ENCODE measurements around the gene KCNIP1. TPM values are rescaled to one million over a fixed set of nuclear protein-coding genes. Genes with fewer than 3 reads are reported as not detected.

KCNIP1 gene
- total and polyA plus RNA-seq, 2 of the 8 experiments (the other 6 are each of a cell fraction or from before 2014, with no cell fraction given) = 0.52 to 0.83 TPM

- Histone ChIP-seq H3K27ac (ENCODE audit: low read depth, low read length) (no peak overlapping the region), H3K4me3 (ENCODE audit: extremely low read depth in 1 of 4, insufficient read depth in 2 of 4, low read depth in 3 of 4, low read length in 4 of 4) (no peak overlapping the region), H2BK15ac (ENCODE audit: low read length) (no peak overlapping the region), H2AK5ac (ENCODE audit: low read depth, low read length) (no peak overlapping the region), H2BK120ac (replicated peaks; ENCODE audit: low read depth, low read length) (no peak overlapping the region), H4K20me1 (replicated peaks in 1 of 2; ENCODE audit: control insufficient read depth in 1 of 2, insufficient read depth in 2 of 2, low read length in 2 of 2) (no peaks in the 10 kb centered on the region), H4K91ac (replicated peaks; ENCODE audit: insufficient read length, low read length) (no peak overlapping the region), H3K4me2 (ENCODE audit: insufficient read depth in 1 of 2, low read depth in 2 of 2, low read length in 2 of 2) (no peak overlapping the region), H3K79me1 (ENCODE audit: low read depth, low read length) (no peaks in the 10 kb centered on the region), H3K79me2 (ENCODE audit: control insufficient read depth in 1 of 2, insufficient read depth in 2 of 2, low read length in 2 of 2) (no peaks in the 10 kb centered on the region), H3K14ac (ENCODE audit: insufficient read length) (no peak overlapping the region), H3K27me3 (replicated peaks in 1 of 4; ENCODE audit: control insufficient read depth in 3 of 4, extremely low read depth in 1 of 4, insufficient read depth in 3 of 4, low read length in 3 of 4) (no peaks in the 10 kb centered on the region; a peak in 1 of 7 replicates), H3K23me2 (ENCODE audit: low read depth, low read length) (no peaks in the 10 kb centered on the region), H3K9me3 (ENCODE audit: insufficient read depth in 2 of 2, low read depth in 1 of 2, low read length in 1 of 2) (no peaks in the 10 kb centered on the region), H3K4ac (replicated peaks; ENCODE audit: insufficient read length, low read depth, low read length) (no peak overlapping the region), H2AFZ (ENCODE audit: low read length) (no peak overlapping the region), H4K5ac (ENCODE audit: insufficient read length, low read depth, low read length) (no peak overlapping the region), H3K18ac (ENCODE audit: extremely low read depth, low read length) (no peak overlapping the region), H2BK20ac (ENCODE audit: low read length) (no peak overlapping the region), H3K23ac (ENCODE audit: insufficient read length) (no peak overlapping the region), H3K36me3 (ENCODE audit: control insufficient read depth in 2 of 4, insufficient read depth in 4 of 4, low read length in 3 of 4) (no peaks in the 10 kb centered on the region), H2BK5ac (ENCODE audit: low read depth, low read length) (no peak overlapping the region), H4K8ac (ENCODE audit: extremely low read depth, insufficient read depth, low read length) (no peak overlapping the region), H2BK12ac (ENCODE audit: low read depth, low read length) (no peak overlapping the region), H3K9ac (replicated peaks in 1 of 4; ENCODE audit: extremely low read depth in 1 of 4, low read depth in 3 of 4, low read length in 3 of 4) (no peak overlapping the region), H3K56ac (replicated peaks; ENCODE audit: insufficient read length, low read depth, low read length) (no peak overlapping the region), H3K4me1 (replicated peaks in 1 of 4; ENCODE audit: control insufficient read depth in 3 of 4, insufficient read depth in 4 of 4, low read length in 3 of 4) (peaks cover 0 to 2% (median 0%) of the 10 kb centered on the region in 4 experiments; a peak in 1 of 7 replicates)
- FAIRE-seq (no peak), DNase-seq (ENCODE audit: low read depth in 1 of 2, low spot score in 2 of 2) (no peak)
- WGBS, 2 experiments (ENCODE audit: extremely low coverage in 1 of 2, insufficient coverage in 1 of 2, insufficient read length in 1 of 2, insufficient replicate concordance in 2 of 2, low coverage in 1 of 2, low lambda C conversion rate in 2 of 2, missing lambda C conversion rate in 1 of 2) = 91% methylated on average over 9 of the region's 9 CpGs; no CpG with 5 or more reads in 1 of the 2 experiments
- POLR2A ChIA-PET (ENCODE audit: partially characterized antibody) = interaction anchor here (1.7 kb wide), 1 partner anchor 18 kb away, joined by 4 read pairs; no protein-coding TSS in a partner anchor
- TF ChIP-seq SAP30 (IDR thresholded peaks at IDR 0.05; ENCODE audit: insufficient read depth, insufficient replicate concordance, low read length) = no peak
- TF ChIP-seq KDM1A (IDR thresholded peaks at IDR 0.05; ENCODE audit: borderline replicate concordance, low read length) = no peak
- no peak for TF ChIP-seq CHD2 (IDR thresholded peaks at IDR 0.05; ENCODE audit: low read length)
- TF ChIP-seq SRF (IDR thresholded peaks at IDR 0.05; ENCODE audit: low read depth, low read length) = no peak
- no peak for TF ChIP-seq FOSL1 (IDR thresholded peaks at IDR 0.05; ENCODE audit: insufficient read depth, low read depth, low read length)
- TF ChIP-seq YY1 (IDR thresholded peaks at IDR 0.05; ENCODE audit: low read depth, low read length) = no peak
- TF ChIP-seq KDM5A (IDR thresholded peaks at IDR 0.05; ENCODE audit: low read length) = no peak
- TF ChIP-seq NRF1 (IDR thresholded peaks at IDR 0.05; ENCODE audit: low read depth, low read length) = no peak
- TF ChIP-seq TBP (IDR thresholded peaks at IDR 0.05; ENCODE audit: low read depth, low read length) = no peak
- no peak for TF ChIP-seq ASH2L (IDR thresholded peaks at IDR 0.05; ENCODE audit: low read length)
- no peak for TF ChIP-seq CBX8 (IDR thresholded peaks at IDR 0.05; ENCODE audit: borderline replicate concordance, low read depth, low read length)
- no peak for TF ChIP-seq RAD21 (IDR thresholded peaks at IDR 0.05 in 1 of 2, conservative IDR thresholded peaks at IDR 0.05 in 1 of 2; ENCODE audit: low read depth in 2 of 2, low read length in 2 of 2)
- TF ChIP-seq PHF8 (conservative IDR thresholded peaks at IDR 0.05; ENCODE audit: low read depth, low read length) = no peak
- no peak for TF ChIP-seq JUND (IDR thresholded peaks at IDR 0.05; ENCODE audit: low read length)
- CTCF ChIA-PET (ENCODE audit: partially characterized antibody) = interaction anchor here (1.0 to 39.4 kb wide), 14 partner anchors 8 to 322 kb away, joined by 3 to 982 read pairs (median 4); no protein-coding TSS in a partner anchor
Observed at GRCh38 chr5:170597109-170597751, 93.4 kb downstream of the KCNIP1 start.

Measured in H1 (cell line).